Activated T-cell treated with anti-CD3 and anti-CD28 coated beads for 4 hours (primary cell): ENCODE data around the gene CD177.
"Not testable (repeated sequence)": the region's sequence is repeated elsewhere in the genome, so short reads cannot be mapped to it uniquely, and the experiment has no call there.

Experiments
- DNase-seq: peaks from one replicate; pipeline ENCODE4 v3.0.0-alpha.2; 2020

CD177 gene

GRCh38 chr19:43332058-43332922, 21.2 kb upstream of the CD177 start:
- no peak for DNase-seq

DNA sequence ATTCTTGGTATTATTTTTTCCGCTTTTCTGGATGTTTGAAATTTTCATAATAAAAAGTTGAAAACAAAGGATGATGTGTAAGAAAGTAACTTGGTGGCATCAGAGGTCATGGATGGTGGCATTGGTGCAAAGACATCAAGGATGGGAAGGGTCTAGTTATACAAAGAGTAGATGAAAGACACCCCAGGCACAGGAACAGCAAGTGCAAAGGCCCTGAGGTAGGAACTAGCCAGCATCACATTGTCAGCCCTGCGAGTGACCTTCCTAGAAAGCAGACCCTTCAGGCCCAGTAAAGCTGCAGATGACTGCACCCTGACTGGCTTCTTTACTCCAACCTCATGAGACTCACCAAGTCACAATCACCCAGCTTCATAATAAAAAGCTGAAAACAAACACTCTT, 17.0 kb upstream of the CD177 start:
- DNase-seq: not testable (repeated sequence)

GRCh38 chr19:43337737-43338136, 15.7 kb upstream of the CD177 start:
- DNase-seq: no peak

DNA sequence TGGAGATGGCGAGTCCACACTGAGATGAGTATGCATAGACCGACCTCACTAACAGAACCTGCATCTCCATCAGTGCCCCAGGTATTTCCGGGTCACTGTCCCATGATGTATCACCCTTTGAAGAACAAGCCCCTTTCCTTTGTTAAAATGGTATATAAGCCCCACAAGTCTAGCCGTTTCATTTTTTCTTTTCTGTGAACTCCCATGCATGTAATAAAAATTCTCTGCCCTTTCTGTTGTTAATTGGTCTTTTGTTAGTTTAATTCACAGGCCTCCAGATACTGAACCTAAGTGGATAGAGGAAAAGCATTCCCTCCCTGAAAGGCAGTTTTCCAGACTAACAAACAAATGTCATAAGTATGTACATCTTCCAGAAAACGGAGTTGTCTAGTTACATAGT, 15.0 kb upstream of the CD177 start:
- no peak for DNase-seq

- not testable (repeated sequence) for DNase-seq
Measured at GRCh38 chr19:43339243-43339930, 14.1 kb upstream of the CD177 start.

DNA sequence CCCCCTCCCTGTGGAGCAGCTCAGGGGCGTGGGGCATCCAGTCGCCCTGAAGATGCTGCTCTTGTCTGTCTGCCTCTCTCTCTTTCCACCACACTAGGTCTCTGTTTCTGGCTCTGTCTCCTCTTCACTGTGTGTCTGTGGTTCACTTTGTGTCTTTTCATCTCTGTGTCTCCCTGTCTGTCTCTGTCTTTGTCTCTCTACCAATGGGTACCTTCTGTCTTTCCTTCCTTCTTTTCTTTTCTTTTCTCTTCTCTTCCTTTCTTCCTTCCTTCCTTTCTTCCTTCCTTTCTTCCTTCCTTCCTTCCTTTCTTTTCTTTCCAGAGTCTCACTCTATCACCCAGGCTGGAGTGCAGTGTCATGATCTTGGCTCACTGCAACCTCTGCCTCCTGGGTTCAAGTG, 13.4 kb upstream of the CD177 start:
- DNase-seq: not testable (repeated sequence)

- DNase-seq: not testable (repeated sequence)
Measured at GRCh38 chr19:43341098-43341497, 12.4 kb upstream of the CD177 start.

GRCh38 chr19:43342104-43342503, 11.4 kb upstream of the CD177 start:
- not testable (repeated sequence) for DNase-seq

DNA sequence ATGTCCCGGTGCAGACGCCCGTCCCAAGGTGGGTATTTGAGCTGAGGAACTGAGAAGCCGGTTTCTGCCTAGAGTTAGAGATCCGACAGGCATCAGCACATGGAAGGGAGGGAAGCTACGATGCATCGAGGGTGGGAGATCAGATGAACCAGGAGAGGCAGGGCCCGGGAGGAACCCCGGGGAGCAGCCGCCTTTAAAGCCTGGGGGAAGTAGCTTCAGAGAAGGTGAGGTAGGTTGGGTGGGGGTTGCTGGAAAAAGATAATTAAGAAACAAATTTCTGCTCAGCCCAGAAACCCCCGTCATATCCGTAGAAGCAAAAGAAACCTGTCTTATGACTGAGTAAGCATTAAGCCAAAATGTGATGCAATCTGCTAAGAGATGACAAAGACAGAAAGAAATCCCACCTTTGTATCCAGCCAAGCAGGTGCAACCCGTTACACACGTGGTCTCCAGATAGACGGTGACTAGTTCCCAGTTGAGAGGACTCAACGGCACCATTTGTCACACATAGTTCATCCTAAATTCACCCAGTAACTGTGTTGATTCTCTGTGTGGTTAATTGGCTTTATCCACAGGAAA, 9.1 kb upstream of the CD177 start:
- not testable (repeated sequence) for DNase-seq

- not testable (repeated sequence) for DNase-seq
Measured at GRCh38 chr19:43349813-43350212, 3.7 kb upstream of the CD177 start.

DNA sequence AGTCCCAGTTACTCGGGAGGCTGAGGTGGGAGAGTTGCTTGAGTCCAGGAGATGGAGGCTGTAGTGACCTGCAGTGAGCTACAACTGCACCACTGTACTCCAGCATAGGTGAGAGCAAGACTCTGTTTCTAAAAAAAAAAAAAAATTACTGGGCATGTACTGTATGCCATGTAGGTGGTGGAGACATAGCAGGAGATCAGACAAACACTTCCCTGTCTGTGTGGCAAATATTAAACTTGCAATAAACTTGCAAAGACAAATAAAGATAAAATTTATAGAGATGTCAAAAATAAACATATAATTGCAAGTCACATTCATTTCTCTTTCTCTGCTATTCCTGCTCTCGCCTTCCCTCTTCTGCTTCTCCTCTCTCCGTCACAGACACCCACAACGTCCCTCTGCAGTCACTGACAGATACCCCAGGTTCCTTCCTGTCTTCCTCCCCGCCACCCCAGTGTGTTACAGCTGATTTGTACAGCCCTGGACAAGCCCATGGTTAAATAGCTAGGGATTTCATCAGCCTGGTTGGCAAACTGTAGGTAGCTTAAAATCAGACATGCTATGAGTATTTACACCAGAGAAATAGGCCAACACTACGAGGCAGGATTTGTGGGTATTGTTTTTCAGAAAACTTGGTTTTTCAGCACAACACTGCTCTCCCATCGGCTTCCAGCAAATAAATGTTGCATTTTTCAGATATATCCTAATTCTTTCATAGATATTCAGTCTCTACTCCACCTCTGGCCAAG, 1.3 kb upstream of the CD177 start:
- no peak for DNase-seq

DNA sequence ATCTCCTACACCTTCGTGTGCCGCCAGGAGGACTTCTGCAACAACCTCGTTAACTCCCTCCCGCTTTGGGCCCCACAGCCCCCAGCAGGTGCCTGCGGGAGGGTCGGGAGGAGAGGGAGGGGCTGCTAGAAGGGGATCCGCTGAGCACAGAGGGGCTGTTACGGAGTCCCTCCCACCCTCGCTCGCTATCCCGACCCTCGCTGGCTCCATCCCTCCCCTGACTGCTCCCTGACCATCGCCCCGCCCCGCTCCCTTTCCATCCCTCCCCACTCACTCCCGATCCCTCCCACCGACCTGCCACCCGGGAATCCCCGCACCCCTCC, 780 bp downstream of the CD177 start:
- no peak for DNase-seq

DNA sequence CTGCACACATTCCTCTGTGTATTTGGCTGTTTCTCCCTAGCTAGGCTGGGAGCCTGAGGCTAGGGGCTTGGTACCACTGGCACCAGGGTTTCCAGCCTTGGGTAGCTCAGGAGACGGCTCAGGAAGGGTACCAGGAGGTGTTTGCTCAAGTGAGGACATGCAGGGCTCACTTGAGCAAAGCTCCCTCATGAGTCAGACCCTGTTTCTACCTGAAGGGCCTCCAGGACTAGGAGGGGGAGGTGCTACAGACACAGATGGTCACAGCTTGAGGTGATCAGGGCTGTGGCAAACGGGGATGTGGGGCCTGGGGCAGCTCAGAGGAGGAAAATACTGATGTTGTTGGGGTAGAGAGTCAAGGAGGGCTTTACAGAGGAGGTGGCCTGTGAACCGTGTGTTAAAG, 3.3 kb downstream of the CD177 start:
- DNase-seq: not testable (repeated sequence)

DNA sequence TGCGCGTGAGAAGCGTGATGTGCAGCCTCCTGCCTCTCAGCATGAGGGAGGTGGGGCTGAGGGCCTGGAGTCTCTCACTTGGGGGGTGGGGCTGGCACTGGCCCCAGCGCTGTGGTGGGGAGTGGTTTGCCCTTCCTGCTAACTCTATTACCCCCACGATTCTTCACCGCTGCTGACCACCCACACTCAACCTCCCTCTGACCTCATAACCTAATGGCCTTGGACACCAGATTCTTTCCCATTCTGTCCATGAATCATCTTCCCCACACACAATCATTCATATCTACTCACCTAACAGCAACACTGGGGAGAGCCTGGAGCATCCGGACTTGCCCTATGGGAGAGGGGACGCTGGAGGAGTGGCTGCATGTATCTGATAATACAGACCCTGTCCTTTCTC, 8.7 kb downstream of the CD177 start:
- DNase-seq: no peak

- no peak for DNase-seq
Measured at GRCh38 chr19:43362745-43363144, 9.3 kb downstream of the CD177 start.

DNA sequence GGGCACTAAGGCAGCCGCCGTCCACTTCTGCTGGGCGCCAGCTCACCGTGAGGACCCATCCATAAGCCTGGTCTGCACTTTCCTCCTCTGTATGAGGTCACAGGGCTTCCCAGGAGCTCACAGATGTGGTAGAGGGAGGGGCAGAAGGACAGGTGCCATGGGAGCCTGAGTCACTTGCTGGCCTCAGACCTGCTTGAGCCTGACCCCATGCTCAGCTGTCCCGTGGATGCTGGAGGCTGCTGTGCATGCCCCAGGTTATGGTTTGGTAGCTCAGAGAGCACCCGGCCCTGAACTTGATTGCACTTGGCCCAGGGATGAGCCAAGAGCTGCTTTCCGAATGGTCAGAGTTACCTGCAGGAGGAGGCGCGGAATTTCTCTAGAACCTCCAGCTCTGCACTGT, 12.2 kb downstream of the CD177 start:
- not testable (repeated sequence) for DNase-seq

DNA sequence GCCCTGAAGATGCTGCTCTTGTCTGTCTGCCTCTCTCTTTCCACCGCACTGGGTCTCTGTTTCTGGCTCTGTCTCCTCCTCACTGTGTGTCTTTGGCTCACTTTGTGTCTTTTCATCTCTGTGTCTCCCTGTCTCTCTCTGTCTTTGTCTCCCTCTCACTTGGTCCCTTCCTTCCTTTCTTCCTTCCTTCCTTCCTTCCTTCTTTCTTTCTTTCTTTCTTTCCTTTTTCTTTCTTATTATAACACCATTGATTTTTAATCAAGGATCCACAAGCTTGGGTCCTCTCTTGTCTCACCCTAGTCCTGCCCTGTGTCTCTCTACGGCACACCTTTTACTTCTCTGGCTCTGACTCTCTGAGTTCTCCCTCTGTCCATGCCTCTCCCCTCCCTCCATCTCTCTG, 14.3 kb downstream of the CD177 start:
- no peak for DNase-seq

GRCh38 chr19:43368897-43369296, 15.4 kb downstream of the CD177 start:
- not testable (repeated sequence) for DNase-seq

DNA sequence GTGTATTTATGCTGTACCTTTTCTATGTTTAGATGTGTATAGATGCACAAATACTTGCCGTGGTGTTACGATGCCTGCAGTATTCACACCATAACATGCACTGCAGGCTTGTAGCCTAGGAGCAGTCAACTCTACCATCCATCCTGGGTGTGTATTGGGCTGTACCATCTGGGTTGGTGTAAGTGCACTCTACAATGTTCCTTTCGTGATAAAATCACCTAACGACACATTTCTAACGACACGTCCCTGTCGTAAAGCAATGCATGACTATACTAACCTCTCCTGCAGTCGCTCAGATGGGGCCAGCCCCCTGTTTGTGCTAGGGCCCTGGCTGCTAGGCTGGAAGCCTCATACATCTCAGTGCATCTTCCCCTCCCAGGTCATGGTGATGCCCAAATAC, 18.4 kb downstream of the CD177 start:
- no peak for DNase-seq

GRCh38 chr19:43372462-43372861, 19.0 kb downstream of the CD177 start:
- DNase-seq: no peak

DNA sequence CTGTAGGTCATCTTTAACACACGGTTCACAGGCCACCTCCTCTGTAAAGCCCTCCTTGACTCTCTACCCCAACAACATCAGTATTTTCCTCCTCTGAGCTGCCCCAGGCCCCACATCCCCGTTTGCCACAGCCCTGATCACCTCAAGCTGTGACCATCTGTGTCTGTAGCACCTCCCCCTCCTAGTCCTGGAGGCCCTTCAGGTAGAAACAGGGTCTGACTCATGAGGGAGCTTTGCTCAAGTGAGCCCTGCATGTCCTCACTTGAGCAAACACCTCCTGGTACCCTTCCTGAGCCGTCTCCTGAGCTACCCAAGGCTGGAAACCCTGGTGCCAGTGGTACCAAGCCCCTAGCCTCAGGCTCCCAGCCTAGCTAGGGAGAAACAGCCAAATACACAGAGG, 24.1 kb downstream of the CD177 start:
- DNase-seq: not testable (repeated sequence)

DNA sequence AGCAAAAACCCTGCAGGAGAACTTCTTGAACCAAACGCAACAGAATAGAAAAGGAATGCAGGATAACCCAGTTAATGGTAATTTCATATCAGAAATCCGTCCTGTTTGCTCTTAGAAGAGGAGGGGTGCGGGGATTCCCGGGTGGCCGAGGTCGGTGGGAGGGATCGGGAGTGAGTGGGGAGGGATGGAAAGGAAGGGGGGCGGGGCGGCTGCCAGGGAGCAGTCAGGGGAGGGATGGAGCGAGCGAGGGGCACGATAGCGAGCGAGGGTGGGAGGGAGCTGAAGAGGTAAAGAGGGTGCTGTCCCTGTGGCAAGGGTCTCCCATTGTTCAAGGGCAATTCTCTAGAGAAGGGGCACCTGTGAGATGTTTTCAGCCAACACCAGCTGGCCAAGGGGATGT, 26.5 kb downstream of the CD177 start:
- no peak for DNase-seq

GRCh38 chr19:43380771-43381386, 27.4 kb downstream of the CD177 start:
- no peak for DNase-seq
